KMS-11 (cell line): Measurements from ENCODE around the gene HSF5.

ENCODE experiments used
- H2AFZ ChIP-seq: fragments of 200-600 bp; sonication (generic); 2 replicates; pipeline ENCODE4 v1.6.1; 2016; ENCODE audit warnings: antibody characterized with exemption, mixed run types, low read depth
- H3K27ac ChIP-seq: fragments of 200-600 bp; sonication (generic); 2 replicates; pipeline ENCODE4 v1.6.1; 2016; ENCODE audit warnings: mild to moderate bottlenecking, mixed run types
- H3K27me3 ChIP-seq: fragments of 200-600 bp; sonication (generic); 2 replicates; pipeline ENCODE4 v1.6.1; 2017; ENCODE audit warnings: mild to moderate bottlenecking, low read depth, mixed run types, moderate library complexity; ENCODE audit not compliant: insufficient read depth
- H3K36me3 ChIP-seq: fragments of 200-600 bp; sonication (generic); 2 replicates; pipeline ENCODE4 v1.6.1; 2017; ENCODE audit warnings: mild to moderate bottlenecking, mixed run types; ENCODE audit not compliant: insufficient read depth
- H3K4me1 ChIP-seq: fragments of 200-600 bp; sonication (generic); 2 replicates; pipeline ENCODE4 v1.6.1; 2016; ENCODE audit warnings: mild to moderate bottlenecking, low read depth, mixed run types; ENCODE audit not compliant: poor library complexity, severe bottlenecking
- H3K4me2 ChIP-seq: fragments of 200-600 bp; sonication (generic); 2 replicates; pipeline ENCODE4 v1.7.0; 2016; ENCODE audit warnings: mild to moderate bottlenecking, mixed run types
- H3K4me3 ChIP-seq: fragments of 200-600 bp; sonication (generic); IDR thresholded peaks from 2 replicates; pipeline ENCODE4 v1.6.1; 2017; ENCODE audit warnings: low read depth, low read length, mixed read lengths; ENCODE audit not compliant: insufficient read depth
- H3K79me2 ChIP-seq: fragments of 200-600 bp; sonication (generic); 2 replicates; pipeline ENCODE4 v1.6.1; 2016; ENCODE audit warnings: low read depth, mixed run types; ENCODE audit not compliant: insufficient read depth
- H3K9ac ChIP-seq: fragments of 200-600 bp; sonication (generic); 2 replicates; pipeline ENCODE4 v1.6.1; 2016; ENCODE audit warnings: mild to moderate bottlenecking, mixed run types
- H4K20me1 ChIP-seq: fragments of 200-600 bp; sonication (generic); 2 replicates; pipeline ENCODE4 v1.6.1; 2016; ENCODE audit warnings: mild to moderate bottlenecking, mixed run types; ENCODE audit not compliant: insufficient read depth
- TF ChIP-seq, protein P1 (sequence below): fragments of 200-600 bp; sonication (generic); conservative IDR thresholded peaks from 2 replicates; pipeline ENCODE4 v1.6.1; 2017; ENCODE audit warnings: low read depth, mild to moderate bottlenecking, antibody characterized with exemption, low read length, moderate library complexity, mixed read lengths

HSF5 gene

DNA sequence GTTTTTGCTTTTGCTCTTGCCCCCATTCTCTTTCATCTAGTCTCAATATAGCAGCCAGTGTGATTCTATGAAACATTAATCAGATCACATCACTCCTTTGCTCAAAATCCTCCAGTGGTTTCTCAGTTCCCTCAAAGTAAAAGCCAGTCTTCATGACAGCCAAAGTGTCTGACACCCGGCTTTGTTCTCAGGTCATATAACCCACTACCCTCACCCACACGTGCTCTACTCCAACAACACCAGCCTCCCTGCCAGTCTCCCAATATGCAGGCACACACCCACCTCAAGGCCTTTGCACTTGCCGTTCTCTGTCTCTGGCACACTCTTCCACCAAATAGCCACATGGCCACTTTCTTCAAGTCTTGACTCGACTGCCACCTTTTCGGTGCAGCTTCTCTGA is 21.9 kb upstream of the HSF5 start:
- no peaks in the 10 kb centered on the region; the same call in 1 of the 2 replicates for H3K36me3 ChIP-seq
- no peak overlapping the region for H3K4me3 ChIP-seq
- no peak overlapping the region for H3K27ac ChIP-seq
- no peak overlapping the region for H3K4me2 ChIP-seq
- peaks cover 24% of the 10 kb centered on the region for H3K4me1 ChIP-seq
- H4K20me1 ChIP-seq: no peaks in the 10 kb centered on the region
- TF ChIP-seq, protein P1, sequence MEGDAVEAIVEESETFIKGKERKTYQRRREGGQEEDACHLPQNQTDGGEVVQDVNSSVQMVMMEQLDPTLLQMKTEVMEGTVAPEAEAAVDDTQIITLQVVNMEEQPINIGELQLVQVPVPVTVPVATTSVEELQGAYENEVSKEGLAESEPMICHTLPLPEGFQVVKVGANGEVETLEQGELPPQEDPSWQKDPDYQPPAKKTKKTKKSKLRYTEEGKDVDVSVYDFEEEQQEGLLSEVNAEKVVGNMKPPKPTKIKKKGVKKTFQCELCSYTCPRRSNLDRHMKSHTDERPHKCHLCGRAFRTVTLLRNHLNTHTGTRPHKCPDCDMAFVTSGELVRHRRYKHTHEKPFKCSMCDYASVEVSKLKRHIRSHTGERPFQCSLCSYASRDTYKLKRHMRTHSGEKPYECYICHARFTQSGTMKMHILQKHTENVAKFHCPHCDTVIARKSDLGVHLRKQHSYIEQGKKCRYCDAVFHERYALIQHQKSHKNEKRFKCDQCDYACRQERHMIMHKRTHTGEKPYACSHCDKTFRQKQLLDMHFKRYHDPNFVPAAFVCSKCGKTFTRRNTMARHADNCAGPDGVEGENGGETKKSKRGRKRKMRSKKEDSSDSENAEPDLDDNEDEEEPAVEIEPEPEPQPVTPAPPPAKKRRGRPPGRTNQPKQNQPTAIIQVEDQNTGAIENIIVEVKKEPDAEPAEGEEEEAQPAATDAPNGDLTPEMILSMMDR: no peak
- H3K27me3 ChIP-seq: no peaks in the 10 kb centered on the region
- no peak overlapping the region for H2AFZ ChIP-seq
- no peaks in the 10 kb centered on the region for H3K79me2 ChIP-seq
- no peak overlapping the region for H3K9ac ChIP-seq

DNA sequence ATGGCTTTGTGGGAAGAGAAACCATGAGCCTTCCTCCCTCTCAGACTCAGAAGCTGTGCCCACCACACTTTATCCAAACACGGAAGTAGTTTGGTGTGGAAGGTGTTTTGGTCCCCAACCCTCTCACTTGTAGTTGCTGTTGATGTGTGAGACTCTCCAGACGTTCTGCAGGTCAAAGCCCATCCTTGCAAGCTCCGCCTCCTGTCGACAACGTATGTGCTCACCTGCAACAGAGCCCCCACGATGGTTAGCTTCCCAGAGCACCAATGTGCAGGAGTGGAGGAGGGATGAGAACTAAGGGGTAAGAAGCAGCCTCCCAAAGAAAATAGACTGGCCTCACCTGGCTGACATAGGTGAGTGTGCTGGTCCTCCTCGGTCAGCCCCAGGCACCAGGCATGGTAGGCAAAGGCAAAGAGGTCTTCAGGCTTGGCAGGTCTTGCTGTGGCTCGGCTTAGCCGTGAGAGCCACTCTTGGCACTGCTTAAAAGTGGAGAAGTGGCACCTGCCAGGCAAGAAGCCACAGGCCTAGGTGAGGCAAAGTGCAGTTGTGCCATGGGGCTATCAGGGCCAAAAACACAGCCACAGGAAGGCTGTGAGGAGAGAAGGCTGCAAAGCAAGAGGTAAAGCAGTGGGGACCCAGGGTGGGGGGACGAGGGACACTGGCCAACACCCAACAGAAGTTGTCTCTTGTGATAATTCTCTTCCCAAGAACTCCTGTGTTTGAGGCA is 20.3 kb upstream of the HSF5 start:
- H4K20me1 ChIP-seq: no peaks in the 10 kb centered on the region
- H3K4me2 ChIP-seq: no peak overlapping the region
- no peak overlapping the region for H3K9ac ChIP-seq
- H3K79me2 ChIP-seq: no peaks in the 10 kb centered on the region
- H3K27me3 ChIP-seq: no peaks in the 10 kb centered on the region
- no peak overlapping the region for H2AFZ ChIP-seq
- H3K4me1 ChIP-seq: peaks cover 19% of the 10 kb centered on the region
- TF ChIP-seq, protein P1: no peak
- no peaks in the 10 kb centered on the region; the same call in 1 of the 2 replicates for H3K36me3 ChIP-seq
- no peak overlapping the region for H3K27ac ChIP-seq
- no peak overlapping the region for H3K4me3 ChIP-seq

DNA sequence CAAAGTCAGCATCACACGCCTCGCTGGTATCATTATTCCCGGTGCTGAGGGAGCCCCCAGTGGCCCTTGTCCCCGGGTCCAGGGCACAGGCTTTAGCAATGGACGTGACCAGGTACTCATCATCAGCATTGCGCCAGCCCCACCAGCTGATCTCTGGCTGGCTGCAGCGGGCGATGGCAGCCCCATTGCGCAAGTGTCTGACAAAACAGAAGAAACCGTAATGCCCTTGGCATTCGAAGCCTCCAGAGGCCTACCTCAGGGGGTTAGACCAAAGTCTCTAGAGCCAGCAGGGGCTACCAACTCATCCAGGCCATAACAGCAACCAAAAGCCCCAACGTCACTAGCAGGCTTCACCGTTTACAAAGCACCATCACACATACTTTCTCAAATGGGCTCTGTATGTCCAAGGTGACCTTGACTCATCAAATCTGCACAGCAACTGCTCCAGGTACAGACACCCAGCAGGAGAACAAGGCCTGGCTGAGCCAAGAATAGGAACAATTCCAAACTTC is 19.0 kb upstream of the HSF5 start:
- TF ChIP-seq, protein P1: no peak
- H3K27me3 ChIP-seq: no peaks in the 10 kb centered on the region
- peaks cover 10% of the 10 kb centered on the region for H3K4me1 ChIP-seq
- no peak overlapping the region for H2AFZ ChIP-seq
- H4K20me1 ChIP-seq: no peaks in the 10 kb centered on the region
- H3K9ac ChIP-seq: no peak overlapping the region
- no peak overlapping the region for H3K4me3 ChIP-seq
- no peaks in the 10 kb centered on the region for H3K79me2 ChIP-seq
- no peak overlapping the region for H3K27ac ChIP-seq
- no peak overlapping the region for H3K4me2 ChIP-seq
- no peaks in the 10 kb centered on the region; the same call in 1 of the 2 replicates for H3K36me3 ChIP-seq

DNA sequence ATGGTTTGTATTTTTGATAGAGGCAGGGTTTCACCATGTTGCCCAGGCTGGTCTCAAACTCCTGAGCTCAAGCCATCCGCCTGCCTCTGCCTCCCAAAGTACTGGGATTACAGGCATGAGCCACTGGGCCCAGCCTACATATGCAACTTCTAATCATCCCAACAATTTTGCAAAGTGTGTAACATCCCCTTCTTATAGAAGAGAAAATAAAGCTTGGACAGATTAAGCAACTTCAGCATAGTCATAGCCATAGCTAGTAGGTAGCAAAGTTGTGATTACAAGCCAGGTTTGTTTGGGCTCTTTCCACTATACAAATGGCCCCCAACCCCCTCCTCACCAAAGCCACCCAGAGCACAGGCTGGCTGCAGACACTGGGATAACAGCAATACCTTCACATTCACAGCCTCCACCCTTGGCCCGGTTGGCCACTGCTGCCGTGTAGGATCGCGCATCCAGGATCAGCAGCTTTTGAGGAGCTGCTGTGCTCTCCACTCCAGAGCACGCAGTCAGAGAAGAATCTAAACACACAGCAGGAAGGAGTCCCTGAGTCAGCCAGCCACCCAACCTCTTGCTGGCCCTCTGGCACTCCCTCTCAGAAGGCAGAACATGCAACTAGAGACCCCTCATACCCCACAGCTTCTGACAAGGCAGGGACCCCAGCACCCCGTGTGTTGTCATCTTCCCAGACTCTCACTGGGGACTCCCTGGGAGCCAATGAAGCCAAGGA is 18.3 kb upstream of the HSF5 start:
- no peaks in the 10 kb centered on the region; the same call in 1 of the 2 replicates for H3K36me3 ChIP-seq
- no peak overlapping the region for H3K27ac ChIP-seq
- H3K27me3 ChIP-seq: no peaks in the 10 kb centered on the region
- H4K20me1 ChIP-seq: no peaks in the 10 kb centered on the region
- peaks cover 10% of the 10 kb centered on the region for H3K4me1 ChIP-seq
- TF ChIP-seq, protein P1: no peak
- H3K4me2 ChIP-seq: no peak overlapping the region
- no peak overlapping the region for H3K9ac ChIP-seq
- no peaks in the 10 kb centered on the region for H3K79me2 ChIP-seq
- H2AFZ ChIP-seq: no peak overlapping the region
- no peak overlapping the region for H3K4me3 ChIP-seq
